Superior temporal gyrus (tissue), 1 donor: Measurements from ENCODE around the gene RGMB.
"Not testable (repeated sequence)": the region's sequence is repeated elsewhere in the genome, so short reads cannot be mapped to it uniquely, and the experiment has no call there.

Experiments
- DNase-seq: peaks from one replicate; pipeline ENCODE4 v3.0.0-alpha.2; 2016; ENCODE audit errors: extremely low spot score

RGMB gene

GRCh38 chr5:98773464-98774191, at the start of gene RGMB:
RGMB (plus strand) TSS chr5:98773663; CDS start chr5:98774071, 408 bp downstream.
- DNase-seq: peak; percentile 96

GRCh38 chr5:98726258-98726657, 47.2 kb upstream of the RGMB start:
- DNase-seq: no peak

- DNase-seq: no peak
Observed at GRCh38 chr5:98727686-98728085, 45.8 kb upstream of the RGMB start.

GRCh38 chr5:98734646-98735045, 38.8 kb upstream of the RGMB start:
- DNase-seq: no peak

- DNase-seq: no peak
Observed at GRCh38 chr5:98735806-98736507, 37.5 kb upstream of the RGMB start.

- no peak for DNase-seq
Observed at GRCh38 chr5:98736753-98737152, 36.7 kb upstream of the RGMB start.

GRCh38 chr5:98737441-98737840, 36.0 kb upstream of the RGMB start:
- not testable (repeated sequence) for DNase-seq

GRCh38 chr5:98738481-98739149, 34.8 kb upstream of the RGMB start:
- not testable (repeated sequence) for DNase-seq

- no peak for DNase-seq
Observed at GRCh38 chr5:98741926-98742325, 31.5 kb upstream of the RGMB start.

GRCh38 chr5:98742396-98743073, 30.9 kb upstream of the RGMB start:
- no peak for DNase-seq

GRCh38 chr5:98748259-98748658, 25.2 kb upstream of the RGMB start:
- DNase-seq: not testable (repeated sequence)

GRCh38 chr5:98749046-98749445, 24.4 kb upstream of the RGMB start:
- DNase-seq: no peak

- DNase-seq: no peak
Observed at GRCh38 chr5:98750693-98751092, 22.8 kb upstream of the RGMB start.

GRCh38 chr5:98752331-98752730, 21.1 kb upstream of the RGMB start:
- not testable (repeated sequence) for DNase-seq

- DNase-seq: not testable (repeated sequence)
Observed at GRCh38 chr5:98752801-98753200, 20.7 kb upstream of the RGMB start.

GRCh38 chr5:98753507-98753906, 20.0 kb upstream of the RGMB start:
- no peak for DNase-seq

GRCh38 chr5:98755406-98755805, 18.1 kb upstream of the RGMB start:
- DNase-seq: no peak

- no peak for DNase-seq
Observed at GRCh38 chr5:98757978-98758377, 15.5 kb upstream of the RGMB start.

GRCh38 chr5:98763001-98763630, 10.3 kb upstream of the RGMB start:
- DNase-seq: no peak

- DNase-seq: no peak
Observed at GRCh38 chr5:98765815-98766214, 7.6 kb upstream of the RGMB start.

GRCh38 chr5:98767581-98767980, 5.9 kb upstream of the RGMB start:
- DNase-seq: no peak
